ENCODE data around the gene JAML. TPM values are rescaled to one million over a fixed set of nuclear protein-coding genes. Genes with fewer than 3 reads are reported as not detected.

JAML gene
- total and polyA plus RNA-seq, 2 of the 4 experiments (the other 2 are of a cell fraction) = not detected

- intact Hi-C loops (cut with micrococcal nuclease) = no loop called here
- CTCF ChIA-PET = interaction anchor here (0.7 kb wide), 1 partner anchor 13 kb away, joined by 3 read pairs; no protein-coding TSS in a partner anchor
These were observed 57.6 kb downstream of the JAML start for GRCh38 chr11:118167253-118167652.

More at GRCh38 chr11:118167253-118167652, 57.6 kb downstream of the JAML start:
- in situ Hi-C loops (cut with MboI; ENCODE audit: low sequenced_read_pairs) = no loop called here
- H4K8ac ChIP-seq (ENCODE audit: low read depth in 2 of 2, low read length in 2 of 2) = no peak overlapping the region
- H3K4me1 ChIP-seq (ENCODE audit: control insufficient read depth, insufficient read depth, low read length) = no peaks in the 10 kb centered on the region
- POLR2A ChIA-PET (ENCODE audit: unreplicated experiment) = no interaction called here
- TF ChIP-seq ELK1 (IDR thresholded peaks at IDR 0.05; ENCODE audit: borderline replicate concordance, low read depth, low read length) = no peak
- no peak for TF ChIP-seq USF2 (IDR thresholded peaks at IDR 0.05; ENCODE audit: low read depth, low read length)
- no peak overlapping the region for H4K5ac ChIP-seq (ENCODE audit: low read depth, low read length)
- no peak overlapping the region for H3K4me3 ChIP-seq (ENCODE audit: insufficient read depth, low read depth, low read length)
- H2BK120ac ChIP-seq (ENCODE audit: low read depth, low read length) = no peak overlapping the region
- H3K9me1 ChIP-seq (ENCODE audit: insufficient read depth, low read length) = no peaks in the 10 kb centered on the region
- H3K56ac ChIP-seq (ENCODE audit: extremely low read depth, insufficient read depth, low read length) = no peak overlapping the region
- dilution Hi-C loops (cut with HindIII; ENCODE audit: low sequenced_read_pairs, unreplicated experiment) = no loop called here
- H3K27ac ChIP-seq (ENCODE audit: insufficient read depth, low read length) = no peak overlapping the region
- no peaks in the 10 kb centered on the region for H3K9me3 ChIP-seq (ENCODE audit: control insufficient read depth, insufficient read depth, low read length)
- H3K79me1 ChIP-seq (ENCODE audit: low read depth in 1 of 2, low read length in 2 of 2) = no peaks in the 10 kb centered on the region
- H2AK5ac ChIP-seq (ENCODE audit: low read depth, low read length) = no peak overlapping the region
- DNase-seq (no peak), ATAC-seq (ENCODE audit: low read depth) (no peak)
- H3K9ac ChIP-seq (ENCODE audit: low read depth, low read length) = no peak overlapping the region
- no peak overlapping the region for H3K18ac ChIP-seq (ENCODE audit: low read depth, low read length)
- no peaks in the 10 kb centered on the region for H4K20me1 ChIP-seq (ENCODE audit: insufficient read depth, low read length)
- no peak overlapping the region for H3K4ac ChIP-seq (ENCODE audit: low read depth, low read length)
- H2BK5ac ChIP-seq (ENCODE audit: low read depth, low read length, poor library complexity, severe bottlenecking) = no peak overlapping the region
- WGBS, 2 experiments (ENCODE audit: extremely low coverage in 2 of 2, insufficient read length in 1 of 2) = no CpG with 5 or more reads among the region's 2 CpGs
- no peak overlapping the region for H4K91ac ChIP-seq (ENCODE audit: insufficient read depth, low read depth, low read length)
- H2AK9ac ChIP-seq (replicated peaks; ENCODE audit: low read depth, low read length, poor library complexity) = no peak overlapping the region
- H2BK20ac ChIP-seq (ENCODE audit: low read depth, low read length) = no peak overlapping the region
- H3K36me3 ChIP-seq (ENCODE audit: control insufficient read depth, insufficient read depth, low read length) = no peaks in the 10 kb centered on the region
- no peak overlapping the region for H3K4me2 ChIP-seq (ENCODE audit: low read depth, low read length)
- no TSS peak for BruUV-seq (replicated peaks)
- H2AFZ ChIP-seq (replicated peaks; ENCODE audit: low read length, poor library complexity) = no peak overlapping the region
- H3K23ac ChIP-seq (ENCODE audit: low read depth, low read length) = no peak overlapping the region
- no peak overlapping the region for H3K14ac ChIP-seq (replicated peaks; ENCODE audit: low read depth, low read length)
- H2BK15ac ChIP-seq (ENCODE audit: low read depth, low read length) = no peak overlapping the region
- peaks cover 21% of the 10 kb centered on the region for H3K27me3 ChIP-seq (ENCODE audit: control insufficient read depth, insufficient read depth, low read length)
